ENCODE data around the gene HJURP.

- no peak for TF ChIP-seq CTCF (IDR thresholded peaks at IDR 0.05; ENCODE audit: extremely low read depth in 1 of 2, insufficient read depth in 1 of 2, low read depth in 1 of 2, low read length in 2 of 2)
- TF ChIP-seq MAX (IDR thresholded peaks at IDR 0.05; ENCODE audit: insufficient read depth, insufficient read length) = no peak
Measured at GRCh38 chr2:233811732-233812131, 42.6 kb downstream of the HJURP start.
